ENCODE data around the gene UBAC2. TPM values are rescaled to one million over a fixed set of nuclear protein-coding genes. Genes with fewer than 3 reads are reported as not detected.

The UBAC2 gene
- total RNA-seq, 1 experiment from 2014 or later: 45.8 TPM

- POLR2A ChIA-PET (ENCODE audit: low non-redundant PET): no interaction called here
- no peaks in the 10 kb centered on the region for H3K36me3 ChIP-seq (ENCODE audit: insufficient read depth, low read length, poor library complexity, severe bottlenecking)
- no TSS peak for BruUV-seq (replicated peaks)
- no peak overlapping the region for H3K27ac ChIP-seq (ENCODE audit: low read depth, low read length, poor library complexity, severe bottlenecking)
- intact Hi-C loops (cut with micrococcal nuclease; ENCODE audit: unreplicated experiment): no loop called here
- TF ChIP-seq EZH2 (IDR thresholded peaks at IDR 0.05; ENCODE audit: borderline replicate concordance, low read depth, low read length, poor library complexity, severe bottlenecking) (no peak), CTCF (conservative IDR thresholded peaks at IDR 0.05; ENCODE audit: low read depth, low read length) (no peak)
- no peaks in the 10 kb centered on the region for H3K9me3 ChIP-seq (ENCODE audit: low read depth, low read length, poor library complexity, severe bottlenecking)
- no peaks in the 10 kb centered on the region for H3K4me1 ChIP-seq (ENCODE audit: insufficient read depth, low read length, poor library complexity, severe bottlenecking)
- CTCF ChIA-PET: no interaction called here
- H3K4me3 ChIP-seq (ENCODE audit: low read depth, low read length, poor library complexity, severe bottlenecking): no peak overlapping the region
- no peaks in the 10 kb centered on the region for H3K27me3 ChIP-seq (replicated peaks; ENCODE audit: insufficient read depth, low read depth, low read length, poor library complexity)
- DNase-seq (ENCODE audit: low spot score): no peak
Observed at GRCh38 chr13:99425485-99426341, 225.1 kb downstream of the UBAC2 start.

- no peaks in the 10 kb centered on the region for H3K4me1 ChIP-seq (ENCODE audit: insufficient read depth, low read length, poor library complexity, severe bottlenecking)
- CTCF ChIA-PET: no interaction called here
- no peaks in the 10 kb centered on the region for H3K27me3 ChIP-seq (replicated peaks; ENCODE audit: insufficient read depth, low read depth, low read length, poor library complexity)
- no peak for DNase-seq (ENCODE audit: low spot score)
- H3K36me3 ChIP-seq (ENCODE audit: insufficient read depth, low read length, poor library complexity, severe bottlenecking): no peaks in the 10 kb centered on the region
- H3K27ac ChIP-seq (ENCODE audit: low read depth, low read length, poor library complexity, severe bottlenecking): no peak overlapping the region
- H3K9me3 ChIP-seq (ENCODE audit: low read depth, low read length, poor library complexity, severe bottlenecking): no peaks in the 10 kb centered on the region
- no TSS peak for BruUV-seq (replicated peaks)
- H3K4me3 ChIP-seq (ENCODE audit: low read depth, low read length, poor library complexity, severe bottlenecking): no peak overlapping the region
- POLR2A ChIA-PET (ENCODE audit: low non-redundant PET): no interaction called here
- TF ChIP-seq CTCF (conservative IDR thresholded peaks at IDR 0.05; ENCODE audit: low read depth, low read length): no peak
- TF ChIP-seq EZH2 (IDR thresholded peaks at IDR 0.05; ENCODE audit: borderline replicate concordance, low read depth, low read length, poor library complexity, severe bottlenecking): no peak
- intact Hi-C loops (cut with micrococcal nuclease; ENCODE audit: unreplicated experiment): no loop called here
Observed at GRCh38 chr13:99426426-99426825, 225.8 kb downstream of the UBAC2 start.

GRCh38 chr13:99429670-99430069, 229.0 kb downstream of the UBAC2 start:
- no peak for TF ChIP-seq CTCF (conservative IDR thresholded peaks at IDR 0.05; ENCODE audit: low read depth, low read length)
- no peak for TF ChIP-seq EZH2 (IDR thresholded peaks at IDR 0.05; ENCODE audit: borderline replicate concordance, low read depth, low read length, poor library complexity, severe bottlenecking)
- ChIA-PET POLR2A (ENCODE audit: low non-redundant PET) (no interaction called here), CTCF (no interaction called here)
- H3K9me3 ChIP-seq (ENCODE audit: low read depth, low read length, poor library complexity, severe bottlenecking): no peaks in the 10 kb centered on the region
- H3K4me1 ChIP-seq (ENCODE audit: insufficient read depth, low read length, poor library complexity, severe bottlenecking): no peaks in the 10 kb centered on the region
- H3K36me3 ChIP-seq (ENCODE audit: insufficient read depth, low read length, poor library complexity, severe bottlenecking): no peaks in the 10 kb centered on the region
- no peaks in the 10 kb centered on the region for H3K27me3 ChIP-seq (replicated peaks; ENCODE audit: insufficient read depth, low read depth, low read length, poor library complexity)
- no peak overlapping the region for H3K4me3 ChIP-seq (ENCODE audit: low read depth, low read length, poor library complexity, severe bottlenecking)
- no peak for DNase-seq (ENCODE audit: low spot score)
- H3K27ac ChIP-seq (ENCODE audit: low read depth, low read length, poor library complexity, severe bottlenecking): no peak overlapping the region
- intact Hi-C loops (cut with micrococcal nuclease; ENCODE audit: unreplicated experiment): no loop called here
- no TSS peak for BruUV-seq (replicated peaks)
